Measurements from ENCODE around the gene LONP1. TPM values are rescaled to one million over a fixed set of nuclear protein-coding genes. Genes with fewer than 3 reads are reported as not detected.

LONP1 gene
- total and polyA plus RNA-seq, 2 of the 8 experiments (the other 6 are each of a cell fraction or from before 2014, with no cell fraction given): 98.1 to 117 TPM

GRCh38 chr19:5693195-5694166 is 26.5 kb downstream of the LONP1 start:
- POLR2A ChIA-PET (ENCODE audit: partially characterized antibody): interaction anchor here (0.7 to 15.6 kb wide), 13 partner anchors 11 to 117 kb away, joined by 3 to 620 read pairs (median 3); partner anchors contain the start of genes CATSPERD, DUS3L, LONP1 and SAFB
- Histone ChIP-seq H2BK12ac (ENCODE audit: low read depth, low read length) (no peak overlapping the region), H3K9me3 (ENCODE audit: insufficient read depth in 2 of 2, low read depth in 1 of 2, low read length in 1 of 2) (no peaks in the 10 kb centered on the region), H3K9ac (replicated peaks in 1 of 4; ENCODE audit: extremely low read depth in 1 of 4, low read depth in 3 of 4, low read length in 3 of 4) (no peak overlapping the region; a peak in 1 of 7 replicates), H3K4me1 (replicated peaks in 1 of 4; ENCODE audit: control insufficient read depth in 3 of 4, insufficient read depth in 4 of 4, low read length in 3 of 4) (no peaks in the 10 kb centered on the region; a peak in 1 of 7 replicates), H3K36me3 (ENCODE audit: control insufficient read depth in 2 of 4, insufficient read depth in 4 of 4, low read length in 3 of 4) (peaks cover 37 to 68% (median 63%) of the 10 kb centered on the region in 4 experiments), H4K5ac (ENCODE audit: insufficient read length, low read depth, low read length) (peak overlapping the region; percentile 25), H3K18ac (ENCODE audit: extremely low read depth, low read length) (no peak overlapping the region), H3K27ac (ENCODE audit: low read depth, low read length) (no peak overlapping the region), H3K4me3 (ENCODE audit: extremely low read depth in 1 of 4, insufficient read depth in 2 of 4, low read depth in 3 of 4, low read length in 4 of 4) (no peak overlapping the region), H2BK20ac (ENCODE audit: low read length) (no peak overlapping the region), H4K20me1 (replicated peaks in 1 of 2; ENCODE audit: control insufficient read depth in 1 of 2, insufficient read depth in 2 of 2, low read length in 2 of 2) (peaks cover 43 to 46% of the 10 kb centered on the region in 2 experiments), H3K79me1 (ENCODE audit: low read depth, low read length) (peaks cover 6% of the 10 kb centered on the region), H3K27me3 (replicated peaks in 1 of 4; ENCODE audit: control insufficient read depth in 3 of 4, extremely low read depth in 1 of 4, insufficient read depth in 3 of 4, low read length in 3 of 4) (no peaks in the 10 kb centered on the region), H2BK15ac (ENCODE audit: low read length) (no peak overlapping the region), H3K79me2 (ENCODE audit: control insufficient read depth in 1 of 2, insufficient read depth in 2 of 2, low read length in 2 of 2) (peaks cover 10 to 39% of the 10 kb centered on the region in 2 experiments), H4K8ac (ENCODE audit: extremely low read depth, insufficient read depth, low read length) (no peak overlapping the region; the same call in none of the 2 replicates), H3K14ac (ENCODE audit: insufficient read length) (no peak overlapping the region), H2BK120ac (replicated peaks; ENCODE audit: low read depth, low read length) (no peak overlapping the region), H3K4ac (replicated peaks; ENCODE audit: insufficient read length, low read depth, low read length) (peak overlapping the region; percentile 78), H3K23ac (ENCODE audit: insufficient read length) (no peak overlapping the region), H2BK5ac (ENCODE audit: low read depth, low read length) (0 out of 2 replicates have a peak overlapping the region, but pooled peaks have one; percentile 52), H3K56ac (replicated peaks; ENCODE audit: insufficient read length, low read depth, low read length) (no peak overlapping the region), H2AFZ (ENCODE audit: low read length) (no peak overlapping the region), H4K91ac (replicated peaks; ENCODE audit: insufficient read length, low read length) (no peak overlapping the region), H3K23me2 (ENCODE audit: low read depth, low read length) (peaks cover 2% of the 10 kb centered on the region; the same call in 1 of the 2 replicates), H2AK5ac (ENCODE audit: low read depth, low read length) (no peak overlapping the region), H3K4me2 (ENCODE audit: insufficient read depth in 1 of 2, low read depth in 2 of 2, low read length in 2 of 2) (no peak overlapping the region)
- no peak for FAIRE-seq
- DNase-seq (ENCODE audit: low read depth in 1 of 2, low spot score in 2 of 2): no peak
- 93% methylated on average over 39 of the region's 39 CpGs; no CpG with 5 or more reads in 1 of the 2 experiments for WGBS, 2 experiments (ENCODE audit: extremely low coverage in 1 of 2, insufficient coverage in 1 of 2, insufficient read length in 1 of 2, insufficient replicate concordance in 2 of 2, low coverage in 1 of 2, low lambda C conversion rate in 2 of 2, missing lambda C conversion rate in 1 of 2)
- CTCF ChIA-PET (ENCODE audit: partially characterized antibody): interaction anchor here (0.8 to 1.0 kb wide), 2 partner anchors 26 to 100 kb away, joined by 3 to 4 read pairs; no protein-coding TSS in a partner anchor
- TF ChIP-seq TCF12 (IDR thresholded peaks at IDR 0.05; ENCODE audit: low read depth, low read length) (no peak), POLR2AphosphoS5 (IDR thresholded peaks at IDR 0.05; ENCODE audit: low read depth, low read length) (peak; percentile 90)
- TF ChIP-seq, protein P1, sequence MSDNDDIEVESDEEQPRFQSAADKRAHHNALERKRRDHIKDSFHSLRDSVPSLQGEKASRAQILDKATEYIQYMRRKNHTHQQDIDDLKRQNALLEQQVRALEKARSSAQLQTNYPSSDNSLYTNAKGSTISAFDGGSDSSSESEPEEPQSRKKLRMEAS (IDR thresholded peaks at IDR 0.05): 0 out of 2 replicates have a peak, but pooled peaks have one; percentile 27

All from H1 (cell line).